Measurements from ENCODE around the gene ZNF283. TPM values are rescaled to one million over a fixed set of nuclear protein-coding genes. Genes with fewer than 3 reads are reported as not detected.

The ZNF283 gene
- total and polyA plus RNA-seq, 2 of the 13 experiments (the other 11 are each of a cell fraction or from before 2014, with no cell fraction given): 2.0 to 11.1 TPM

GRCh38 chr19:43799502-43800142 lies 27.5 kb upstream of the ZNF283 start:
- Histone ChIP-seq H3K4me3 (replicated peaks in 1 of 3; ENCODE audit: insufficient read depth in 1 of 3, low read depth in 2 of 3, low read length in 3 of 3) (no peak overlapping the region), H3K4me1 (ENCODE audit: insufficient read depth, low read length) (no peaks in the 10 kb centered on the region), H3K36me3 (replicated peaks in 1 of 2; ENCODE audit: control insufficient read depth in 1 of 2, insufficient read depth in 2 of 2, low read length in 2 of 2) (no peaks in the 10 kb centered on the region), H4K20me1 (ENCODE audit: insufficient read depth, low read length) (no peaks in the 10 kb centered on the region), H3K9ac (ENCODE audit: insufficient read depth, low read depth, low read length) (no peak overlapping the region), H3K27ac (ENCODE audit: extremely low read length, insufficient read depth, low read length) (no peak overlapping the region), H3K9me3 (ENCODE audit: low read length) (no peaks in the 10 kb centered on the region), H3K27me3 (ENCODE audit: control insufficient read depth in 1 of 2, insufficient read depth in 2 of 2, low read length in 2 of 2) (peaks cover 0 to 4% of the 10 kb centered on the region in 2 experiments; a peak in 3 of 5 replicates), H3K79me2 (ENCODE audit: insufficient read depth, low read length) (no peaks in the 10 kb centered on the region), H2AFZ (ENCODE audit: low read length) (no peak overlapping the region), H3K4me2 (ENCODE audit: low read depth, low read length) (no peak overlapping the region)
- TF ChIP-seq NR3C1 (CRISPR knock-in tag; IDR thresholded peaks at IDR 0.05): no peak
- TF ChIP-seq ZNF33B (CRISPR knock-in tag; IDR thresholded peaks at IDR 0.05): no peak
- TF ChIP-seq ZBTB8A (CRISPR knock-in tag; IDR thresholded peaks at IDR 0.05; ENCODE audit: borderline replicate concordance, low read depth): no peak
- TF ChIP-seq FOXM1 (CRISPR knock-in tag; IDR thresholded peaks at IDR 0.05): no peak
- no peak for TF ChIP-seq ZNF451 (CRISPR knock-in tag; IDR thresholded peaks at IDR 0.05)
- no peak for TF ChIP-seq MAFF (IDR thresholded peaks at IDR 0.05; ENCODE audit: low read depth, low read length)
- no peak for TF ChIP-seq POLR2A (IDR thresholded peaks at IDR 0.05; ENCODE audit: insufficient read depth in 1 of 2, low read depth in 2 of 2, low read length in 2 of 2)
- no peak for TF ChIP-seq KLF13 (CRISPR knock-in tag; IDR thresholded peaks at IDR 0.05)
- TF ChIP-seq ZNF275 (CRISPR knock-in tag; IDR thresholded peaks at IDR 0.05; ENCODE audit: borderline replicate concordance): no peak
- TF ChIP-seq NPAS2 (CRISPR knock-in tag; IDR thresholded peaks at IDR 0.05; ENCODE audit: borderline replicate concordance): no peak
- no peak for TF ChIP-seq ARID5B (CRISPR knock-in tag; IDR thresholded peaks at IDR 0.05)
- 43% methylated on average over 6 of the region's 6 CpGs for WGBS (ENCODE audit: low lambda C conversion rate)
- in situ Hi-C loops (cut with HindIII; ENCODE audit: extremely low pct_ligation_motif_present, low pct_unique_long_range_greater_than_20kb): no loop called here
- intact Hi-C loops (cut with micrococcal nuclease; ENCODE audit: unreplicated experiment): no loop called here
- ATAC-seq: no peak
- ChIA-PET CTCF (ENCODE audit: low intra/inter-chr PET ratio, low total read pairs) (no interaction called here), POLR2A (no interaction called here)
- BruUV-seq (replicated peaks): no TSS peak
- FAIRE-seq: no peak
- DNase-seq (ENCODE audit: low spot score): no peak

Data from HepG2 (cell line).